GM11168 (cell line): ENCODE data around the gene UBE2R2.
"Not testable (repeated sequence)": the region's sequence is repeated elsewhere in the genome, so short reads cannot be mapped to it uniquely, and the experiment has no call there.

Source experiments
- in situ Hi-C: fragments of 300-500 bp; cut with MboI; formaldehyde crosslinking; loops from one replicate; pipeline ENCODE4 v1.12.0; 2022; ENCODE audit warnings: low sequenced_read_pairs; ENCODE audit not compliant: unreplicated experiment

The UBE2R2 gene

GRCh38 chr9:33798545-33798944, 18.4 kb upstream of the UBE2R2 start:
- in situ Hi-C loops = no loop called here

GRCh38 chr9:33799928-33800704, 16.8 kb upstream of the UBE2R2 start:
- in situ Hi-C loops = no loop called here

GRCh38 chr9:33800886-33801285, 16.1 kb upstream of the UBE2R2 start:
- in situ Hi-C loops = no loop called here

GRCh38 chr9:33801943-33802500, 14.9 kb upstream of the UBE2R2 start:
- in situ Hi-C loops = not testable (repeated sequence)

GRCh38 chr9:33804196-33804595, 12.8 kb upstream of the UBE2R2 start:
- in situ Hi-C loops = not testable (repeated sequence)

- in situ Hi-C loops = not testable (repeated sequence)
These were observed 9.8 kb upstream of the UBE2R2 start for GRCh38 chr9:33807156-33807555.

- in situ Hi-C loops = not testable (repeated sequence)
These were observed 8.0 kb upstream of the UBE2R2 start for GRCh38 chr9:33808979-33809322.

GRCh38 chr9:33809506-33809905, 7.5 kb upstream of the UBE2R2 start:
- in situ Hi-C loops = no loop called here

GRCh38 chr9:33813712-33814641, 3.0 kb upstream of the UBE2R2 start:
- in situ Hi-C loops = loop anchor here (5.0 kb wide), 1 partner anchor 38 kb away; no protein-coding TSS in a partner anchor

GRCh38 chr9:33815781-33816180, 1.2 kb upstream of the UBE2R2 start:
- in situ Hi-C loops = no loop called here

- in situ Hi-C loops = no loop called here
These were observed 587 bp downstream of the UBE2R2 start for GRCh38 chr9:33817327-33818166.

- in situ Hi-C loops = no loop called here
These were observed 1.3 kb downstream of the UBE2R2 start for GRCh38 chr9:33818167-33818846.

- in situ Hi-C loops = no loop called here
These were observed 2.0 kb downstream of the UBE2R2 start for GRCh38 chr9:33818847-33819500.

GRCh38 chr9:33820231-33820745, 3.3 kb downstream of the UBE2R2 start:
- in situ Hi-C loops = no loop called here

GRCh38 chr9:33823801-33824200, 6.8 kb downstream of the UBE2R2 start:
- in situ Hi-C loops = no loop called here

GRCh38 chr9:33827285-33827684, 10.3 kb downstream of the UBE2R2 start:
- in situ Hi-C loops = not testable (repeated sequence)

GRCh38 chr9:33829641-33830230, 12.8 kb downstream of the UBE2R2 start:
- in situ Hi-C loops = not testable (repeated sequence)

- in situ Hi-C loops = no loop called here
These were observed 18.8 kb downstream of the UBE2R2 start for GRCh38 chr9:33835625-33836260.
